Epidermal melanocyte (primary cell): ENCODE measurements around the gene CHRNB4.

Source experiments
- DNase-seq: peaks from one replicate; pipeline ENCODE4 v3.0.0; 2011; ENCODE audit warnings: low spot score; ENCODE audit not compliant: insufficient read length

The CHRNB4 gene

DNA sequence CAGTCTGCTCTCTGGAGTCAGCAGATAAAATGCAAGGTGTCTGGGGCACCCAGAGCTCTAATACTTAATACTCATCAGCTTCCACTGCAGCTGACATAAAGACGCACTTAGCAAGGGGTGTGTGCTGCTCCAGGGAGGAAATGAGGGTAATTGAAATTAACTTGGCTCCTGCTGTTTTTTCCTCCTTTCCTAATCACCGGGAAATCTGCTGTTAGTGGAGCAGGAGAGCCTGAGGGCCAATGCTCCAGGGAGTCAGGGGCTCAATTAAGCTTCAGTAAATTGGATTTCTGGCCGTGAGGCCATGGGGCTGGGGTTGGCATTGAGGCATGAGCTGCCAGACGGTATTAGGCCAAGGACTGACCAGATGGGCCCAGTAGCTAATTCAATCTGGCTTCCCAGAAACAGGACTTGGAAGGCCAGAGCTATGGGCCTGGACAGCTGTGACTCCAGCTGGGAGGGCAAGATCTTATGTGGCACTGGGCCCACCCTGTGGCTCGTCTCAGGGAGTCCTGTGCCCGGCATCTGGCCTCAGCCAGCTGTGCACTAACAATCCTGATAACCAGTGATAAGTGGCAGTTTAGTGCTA is 30.7 kb upstream of the CHRNB4 start:
- no peak for DNase-seq

DNA sequence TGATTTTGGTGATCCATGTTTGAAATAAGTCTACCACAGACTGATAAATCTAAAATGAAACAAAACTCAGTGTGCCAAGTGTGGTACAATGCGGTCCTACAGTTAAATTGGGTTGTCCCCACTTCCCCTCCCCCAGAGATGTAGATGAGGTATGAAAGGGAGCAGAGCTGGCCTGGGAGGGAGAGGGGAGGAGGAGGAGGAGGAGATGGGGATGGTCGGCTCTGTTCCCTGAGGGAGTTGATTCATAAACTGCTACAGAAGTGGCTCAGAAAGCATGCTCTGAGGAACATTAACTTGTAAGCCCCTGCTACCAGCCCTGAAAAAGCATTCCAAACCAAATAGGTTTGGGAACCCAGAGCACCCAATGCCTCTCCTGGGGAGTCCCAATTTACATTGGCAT is 28.0 kb upstream of the CHRNB4 start:
- DNase-seq = no peak

DNA sequence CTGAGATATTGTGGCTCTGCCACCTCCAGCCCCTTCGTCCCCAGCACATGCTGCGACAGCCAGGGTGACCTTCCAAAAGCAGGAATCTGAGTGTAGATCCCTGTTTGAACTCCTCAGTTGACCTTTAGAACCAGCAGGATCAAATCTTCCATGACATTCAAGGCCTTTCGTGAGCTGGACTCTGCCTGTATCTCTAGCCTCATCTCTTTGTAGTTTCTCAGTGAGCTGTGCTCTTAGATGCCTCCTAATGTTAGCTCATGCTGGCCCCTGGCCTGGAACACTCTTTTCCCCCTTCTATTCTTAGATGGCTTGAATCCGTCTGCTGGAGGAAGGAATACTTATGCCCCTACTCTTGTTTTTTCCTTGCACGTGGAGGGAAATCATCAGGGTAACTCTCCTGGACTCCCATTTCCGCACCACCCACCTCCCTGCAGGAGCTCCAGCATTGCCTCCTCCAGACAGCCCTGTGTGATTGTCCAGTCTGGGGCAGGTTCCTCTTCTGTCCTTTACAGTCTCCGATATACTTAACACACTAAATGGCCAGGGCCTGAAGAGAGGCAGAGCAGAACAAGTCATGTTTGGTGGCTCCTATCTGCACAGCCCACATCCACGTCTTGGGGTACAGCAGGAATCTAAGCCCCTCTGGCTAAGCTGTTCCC is 26.7 kb upstream of the CHRNB4 start:
- DNase-seq = no peak

- DNase-seq = no peak
Observed at GRCh38 chr15:78666010-78666409, 25.0 kb upstream of the CHRNB4 start.

- no peak for DNase-seq
Observed at GRCh38 chr15:78663703-78664102, 22.7 kb upstream of the CHRNB4 start.

- no peak for DNase-seq
Observed at GRCh38 chr15:78662028-78662427, 21.0 kb upstream of the CHRNB4 start.

GRCh38 chr15:78661001-78661400 is 20.0 kb upstream of the CHRNB4 start:
- no peak for DNase-seq

DNA sequence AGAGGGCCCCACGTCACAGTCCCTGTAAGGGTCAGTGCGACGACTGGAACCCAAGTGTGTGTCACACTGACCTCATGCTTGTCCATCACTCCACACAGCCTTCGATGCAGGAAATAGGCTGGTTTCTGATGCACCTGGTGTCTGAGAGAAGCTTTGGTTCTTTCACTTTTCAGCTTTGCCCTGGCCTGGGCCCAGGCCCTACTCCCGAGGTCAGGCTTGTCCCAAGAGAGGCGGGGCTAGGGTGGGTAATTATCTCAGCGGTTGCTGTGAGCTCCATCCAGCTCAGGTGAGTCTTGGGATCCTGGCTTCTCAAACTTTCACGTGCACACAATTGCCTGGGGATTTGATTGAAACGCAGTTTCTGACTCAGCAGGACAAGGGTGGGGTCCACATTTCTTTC is 19.6 kb upstream of the CHRNB4 start:
- no peak for DNase-seq

DNA sequence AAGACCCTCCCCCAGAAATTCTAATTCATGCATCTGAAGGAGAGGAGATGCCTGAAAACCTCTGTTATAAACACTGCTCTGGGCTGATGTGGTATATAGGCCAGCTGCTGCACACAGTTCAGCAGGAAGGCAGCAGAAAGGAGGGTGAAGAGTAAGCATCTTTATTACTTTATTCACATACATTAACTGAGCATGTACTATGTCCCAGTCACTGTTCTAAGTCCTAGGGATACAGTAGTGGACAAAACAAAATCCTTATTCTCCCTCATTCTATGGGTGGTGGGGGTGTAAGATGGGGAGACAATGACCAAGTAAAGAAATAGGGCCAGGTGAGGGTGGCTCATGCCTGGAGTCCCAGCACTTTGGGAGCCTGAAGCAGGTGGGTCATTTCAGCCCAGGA is 17.8 kb upstream of the CHRNB4 start:
- DNase-seq = no peak

DNA sequence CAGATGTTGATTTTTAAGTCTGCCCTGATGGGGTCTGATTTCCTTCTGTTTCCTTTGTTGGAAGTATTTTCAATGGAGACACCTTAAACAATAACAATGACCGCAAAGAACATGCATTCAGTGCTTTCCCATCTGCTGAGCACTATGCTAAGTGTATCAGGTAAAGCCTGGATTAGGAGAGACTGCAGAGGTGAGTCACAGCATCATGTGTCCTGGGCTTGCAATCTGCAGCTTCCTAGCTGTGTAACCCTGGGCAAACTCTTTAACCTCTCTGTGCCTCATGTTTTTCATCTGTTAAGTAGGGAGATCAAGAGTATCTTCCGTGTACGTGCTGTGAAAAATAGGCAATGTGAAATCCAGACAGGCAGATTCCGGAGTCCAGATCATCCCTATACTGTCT is 13.3 kb upstream of the CHRNB4 start:
- DNase-seq = no peak

DNA sequence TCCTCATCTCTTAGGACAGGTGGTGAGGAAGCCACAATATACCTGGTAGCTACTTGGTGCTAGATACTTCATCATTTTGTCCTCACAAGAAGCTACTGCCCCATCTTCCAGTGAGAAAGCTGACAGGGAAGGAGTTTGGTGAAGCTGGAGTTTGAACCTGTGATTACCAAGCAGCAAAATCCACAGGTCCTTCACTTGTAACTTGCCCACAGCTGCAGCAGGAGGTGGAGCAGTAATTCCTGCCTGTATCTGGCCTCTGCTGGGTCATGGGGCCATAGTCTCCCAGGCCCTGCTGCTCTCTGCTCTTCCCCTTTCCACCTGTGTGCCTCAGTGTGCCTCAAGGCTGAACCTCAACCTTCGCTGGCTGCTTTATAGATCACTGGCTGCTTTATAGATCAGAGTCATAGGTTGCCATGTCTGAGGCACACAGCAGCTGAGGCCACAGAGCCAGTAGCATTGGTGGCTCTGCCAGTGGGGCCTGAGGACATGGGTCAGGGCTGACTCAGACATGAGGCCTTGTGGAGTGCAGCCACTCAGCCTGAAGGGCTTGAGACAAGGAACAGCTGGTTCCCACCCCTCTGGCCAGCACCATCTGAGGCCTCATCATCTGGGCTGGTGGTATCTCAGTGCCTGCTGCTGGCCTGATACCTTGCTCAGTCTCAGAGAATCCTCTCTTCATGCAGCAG is 11.1 kb upstream of the CHRNB4 start:
- DNase-seq = no peak

DNA sequence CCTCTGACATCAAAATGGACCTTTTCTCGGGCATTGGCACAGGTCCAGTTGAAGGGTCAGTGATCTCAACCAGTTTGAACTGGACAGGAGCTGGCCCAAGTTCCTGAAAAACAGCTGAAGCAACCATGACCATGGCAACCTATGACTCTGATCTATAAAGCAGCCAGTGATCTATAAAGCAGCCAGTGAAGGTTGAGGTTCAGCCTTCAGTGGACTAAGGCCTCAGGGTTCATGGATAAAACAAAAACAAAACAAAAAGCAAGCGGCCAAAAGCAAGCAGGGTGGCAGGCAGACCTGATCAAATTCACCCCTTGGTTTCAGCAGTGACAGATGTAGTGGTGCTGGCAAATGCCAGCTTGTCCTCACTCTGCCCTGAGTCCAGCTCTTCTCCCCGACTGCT is 10.0 kb upstream of the CHRNB4 start:
- DNase-seq = no peak

- no peak for DNase-seq
Observed at GRCh38 chr15:78650022-78650421, 9.0 kb upstream of the CHRNB4 start.

- no peak for DNase-seq
Observed at GRCh38 chr15:78645009-78645408, 4.0 kb upstream of the CHRNB4 start.

DNA sequence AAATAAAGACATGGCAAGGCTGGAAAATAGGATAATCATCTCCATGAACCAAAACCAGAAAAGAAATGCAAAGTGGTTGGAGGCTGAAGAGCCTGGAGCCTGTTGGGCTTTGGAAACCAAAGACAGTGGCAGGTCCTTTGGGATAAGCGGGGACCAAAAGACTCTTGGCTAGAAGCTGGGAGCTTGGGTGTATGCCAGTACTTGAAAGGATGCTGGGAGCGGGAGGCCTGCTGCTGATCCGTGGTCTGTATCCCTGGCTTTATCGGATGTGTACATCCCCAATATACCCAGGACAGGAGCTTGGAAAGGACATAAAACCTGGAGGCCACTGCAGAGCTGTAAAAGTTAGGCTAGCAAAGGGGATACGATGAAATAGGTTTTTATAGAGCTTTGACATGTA is 1.3 kb upstream of the CHRNB4 start:
- no peak for DNase-seq

DNA sequence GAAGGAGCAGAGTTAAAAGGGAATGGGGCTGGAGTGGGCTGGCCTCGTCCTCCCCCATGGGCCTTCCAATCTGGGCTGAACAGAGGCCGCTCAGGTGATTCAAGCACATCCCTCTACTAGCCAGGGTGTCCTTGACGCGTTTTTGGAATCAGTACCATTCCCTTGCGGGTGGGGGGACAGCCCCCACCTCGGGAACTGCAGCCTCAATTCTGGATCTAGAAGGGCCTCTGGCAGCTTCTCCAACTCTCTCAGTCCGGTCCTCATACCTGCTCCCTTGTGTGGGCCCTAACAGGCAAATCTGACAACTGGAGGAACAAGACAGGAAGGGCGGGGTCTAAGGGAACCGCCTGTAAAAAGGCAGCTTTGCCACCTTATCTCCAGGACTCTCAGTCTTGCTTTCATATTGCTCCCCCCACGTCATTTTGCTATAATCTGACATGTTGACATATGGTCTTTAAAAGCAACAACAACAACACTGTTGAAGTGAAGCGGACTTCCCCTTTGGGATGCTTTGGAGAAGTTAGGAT is 802 bp upstream of the CHRNB4 start:
- DNase-seq = no peak

- no peak for DNase-seq
Observed at GRCh38 chr15:78640527-78641101, 396 bp downstream of the CHRNB4 start.

GRCh38 chr15:78638658-78639314 is 2.2 kb downstream of the CHRNB4 start:
- no peak for DNase-seq

DNA sequence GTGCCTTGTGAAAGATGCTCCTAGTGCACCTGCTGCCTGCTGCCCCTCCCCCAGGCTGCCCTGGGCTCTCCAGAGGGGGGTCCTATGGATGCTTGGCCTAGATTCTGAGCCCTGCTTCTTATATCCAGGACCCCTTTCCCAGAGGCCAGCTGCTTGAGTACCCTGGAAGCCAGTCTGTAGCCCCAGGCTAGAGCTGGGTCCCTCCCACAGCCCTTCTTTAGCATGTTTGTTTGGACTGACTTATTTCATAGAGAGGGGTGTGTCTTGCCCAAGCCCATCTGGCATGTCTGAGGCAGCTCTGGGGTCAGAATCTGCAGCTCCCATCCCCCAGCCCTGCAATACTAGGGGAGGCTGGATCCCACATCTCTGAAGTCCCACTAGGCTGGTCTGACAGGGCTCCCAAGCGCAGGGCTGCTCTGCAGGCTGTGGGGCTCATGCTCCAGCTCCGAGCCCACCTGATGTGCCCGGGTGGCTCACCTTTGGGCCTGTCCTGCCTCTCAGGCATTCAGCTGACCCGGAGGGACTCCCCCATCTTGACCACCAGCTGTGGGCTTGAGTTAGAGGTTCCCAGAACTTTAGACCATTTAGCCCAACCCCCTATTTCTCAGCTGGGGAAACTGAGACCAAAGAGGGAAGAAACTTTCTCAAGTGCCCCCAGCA is 3.1 kb downstream of the CHRNB4 start:
- no peak for DNase-seq

DNA sequence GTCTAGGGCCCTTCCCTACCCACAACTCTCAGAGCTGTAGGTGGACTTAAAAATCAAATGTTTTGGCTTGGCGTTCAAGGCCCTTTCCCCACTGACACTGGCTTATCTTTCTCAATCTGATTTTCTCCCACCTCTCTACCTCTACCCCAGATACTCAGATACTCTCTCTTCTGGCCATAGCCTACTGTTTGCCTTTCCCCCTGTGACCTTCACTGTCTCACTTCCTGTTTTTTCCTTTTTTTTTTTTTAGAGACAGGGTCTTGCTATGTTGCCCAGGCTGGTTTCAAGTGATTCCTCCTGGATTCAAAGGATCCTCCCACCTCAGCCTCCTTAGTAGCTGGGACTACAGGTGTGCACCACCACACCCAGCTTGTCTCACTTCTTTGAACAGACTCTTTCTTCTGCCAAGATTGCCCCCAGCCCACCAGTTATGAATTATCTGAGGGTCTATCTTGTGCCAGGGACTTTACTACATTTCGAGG is 4.6 kb downstream of the CHRNB4 start:
- no peak for DNase-seq

GRCh38 chr15:78635346-78635745 is 5.7 kb downstream of the CHRNB4 start:
- no peak for DNase-seq
